ENCODE data around the gene FGF14. TPM values are rescaled to one million over a fixed set of nuclear protein-coding genes. Genes with fewer than 3 reads are reported as not detected.

Gene FGF14
- total RNA-seq, 1 donor from 2014 or later, result 2.0 TPM

GRCh38 chr13:102255409-102255808, 146.4 kb downstream of the FGF14 start:
- no peaks in the 10 kb centered on the region for H3K36me3 ChIP-seq
- intact Hi-C loops (cut with DNase I), result no loop called here
- no peak for TF ChIP-seq CTCF (IDR thresholded peaks at IDR 0.05)

GRCh38 chr13:102251817-102252216, 150.0 kb downstream of the FGF14 start:
- ATAC-seq (no peak), DNase-seq (no peak)
- no peak for TF ChIP-seq CTCF (IDR thresholded peaks at IDR 0.05)
- Histone ChIP-seq H3K9me3 (no peaks in the 10 kb centered on the region), H3K4me1 (no peaks in the 10 kb centered on the region), H3K4me3 (no peak overlapping the region), H3K27me3 (no peaks in the 10 kb centered on the region), H3K27ac (no peak overlapping the region), H3K36me3 (no peaks in the 10 kb centered on the region)
- intact Hi-C loops (cut with DNase I), result no loop called here

More at GRCh38 chr13:102255409-102255808, 146.4 kb downstream of the FGF14 start:
- Histone ChIP-seq H3K9me3 (no peaks in the 10 kb centered on the region), H3K4me3 (no peak overlapping the region), H3K27me3 (no peaks in the 10 kb centered on the region), H3K27ac (no peak overlapping the region), H3K4me1 (no peaks in the 10 kb centered on the region)
- no peak for DNase-seq
- no peak for ATAC-seq

GRCh38 chr13:102250448-102250847, 151.4 kb downstream of the FGF14 start:
- Histone ChIP-seq H3K9me3 (no peaks in the 10 kb centered on the region), H3K4me3 (no peak overlapping the region), H3K4me1 (no peaks in the 10 kb centered on the region), H3K36me3 (no peaks in the 10 kb centered on the region), H3K27me3 (no peaks in the 10 kb centered on the region), H3K27ac (no peak overlapping the region)
- intact Hi-C loops (cut with DNase I), result no loop called here
- DNase-seq (no peak), ATAC-seq (no peak)
- TF ChIP-seq CTCF (IDR thresholded peaks at IDR 0.05), result no peak

GRCh38 chr13:102244607-102245227, 157.1 kb downstream of the FGF14 start:
- DNase-seq (no peak), ATAC-seq (no peak)
- no peak for TF ChIP-seq CTCF (IDR thresholded peaks at IDR 0.05)
- H3K36me3 ChIP-seq, result no peaks in the 10 kb centered on the region
- no peaks in the 10 kb centered on the region for H3K4me1 ChIP-seq
- no peak overlapping the region for H3K4me3 ChIP-seq
- H3K27ac ChIP-seq, result no peak overlapping the region
- no peaks in the 10 kb centered on the region for H3K27me3 ChIP-seq
- intact Hi-C loops (cut with DNase I), result no loop called here
- no peaks in the 10 kb centered on the region for H3K9me3 ChIP-seq

GRCh38 chr13:102240110-102240509, 161.7 kb downstream of the FGF14 start:
- Histone ChIP-seq H3K36me3 (no peaks in the 10 kb centered on the region), H3K9me3 (no peaks in the 10 kb centered on the region), H3K4me3 (no peak overlapping the region), H3K27me3 (no peaks in the 10 kb centered on the region), H3K4me1 (no peaks in the 10 kb centered on the region), H3K27ac (no peak overlapping the region)
- ATAC-seq (no peak), DNase-seq (no peak)
- TF ChIP-seq CTCF (IDR thresholded peaks at IDR 0.05), result no peak
- intact Hi-C loops (cut with DNase I), result no loop called here

- no peak overlapping the region for H3K4me3 ChIP-seq
- no peak for ATAC-seq
- no peak for TF ChIP-seq CTCF (IDR thresholded peaks at IDR 0.05)
These were observed 164.6 kb downstream of the FGF14 start for GRCh38 chr13:102237230-102237629.

More at GRCh38 chr13:102237230-102237629, 164.6 kb downstream of the FGF14 start:
- Histone ChIP-seq H3K4me1 (no peaks in the 10 kb centered on the region), H3K36me3 (no peaks in the 10 kb centered on the region), H3K27ac (no peak overlapping the region), H3K9me3 (no peaks in the 10 kb centered on the region), H3K27me3 (no peaks in the 10 kb centered on the region)
- intact Hi-C loops (cut with DNase I), result no loop called here
- no peak for DNase-seq
